ENCODE measurements around the gene RXYLT1. TPM values are rescaled to one million over a fixed set of nuclear protein-coding genes. Genes with fewer than 3 reads are reported as not detected.

RXYLT1 gene
- polyA plus RNA-seq, 3 donors = 26.6 to 35.2 (median 28.0) TPM

GRCh38 chr12:63857771-63858670 is 78.3 kb downstream of the RXYLT1 start:
- DNase-seq (ENCODE audit: extremely low read depth in 1 of 11, low read depth in 9 of 11, low spot score in 4 of 11) = no peak

Other genes with a start within 250 kb of the RXYLT1 start
- 10 to 100 TPM; 30.1 to 66.4 (median 54.6) TPM for gene DPY19L2, start 111.4 kb upstream of the RXYLT1 start, polyA plus RNA-seq (ENCODE audit: insufficient read length in 3 of 3)
- gene SRGAP1, start 64.8 kb downstream of the RXYLT1 start, polyA plus RNA-seq (ENCODE audit: insufficient read length in 3 of 3) = 10 to 100 TPM; 20.6 to 23.9 (median 23.2) TPM

Data from renal cortex interstitium (tissue), 11 donors.